ENCODE data around the gene C6orf132. TPM values are rescaled to one million over a fixed set of nuclear protein-coding genes. Genes with fewer than 3 reads are reported as not detected.
"Not testable (repeated sequence)": the region's sequence is repeated elsewhere in the genome, so short reads cannot be mapped to it uniquely, and the experiment has no call there.

The C6orf132 gene
- total RNA-seq, 1 experiment from 2014 or later, result 48.4 TPM

DNA sequence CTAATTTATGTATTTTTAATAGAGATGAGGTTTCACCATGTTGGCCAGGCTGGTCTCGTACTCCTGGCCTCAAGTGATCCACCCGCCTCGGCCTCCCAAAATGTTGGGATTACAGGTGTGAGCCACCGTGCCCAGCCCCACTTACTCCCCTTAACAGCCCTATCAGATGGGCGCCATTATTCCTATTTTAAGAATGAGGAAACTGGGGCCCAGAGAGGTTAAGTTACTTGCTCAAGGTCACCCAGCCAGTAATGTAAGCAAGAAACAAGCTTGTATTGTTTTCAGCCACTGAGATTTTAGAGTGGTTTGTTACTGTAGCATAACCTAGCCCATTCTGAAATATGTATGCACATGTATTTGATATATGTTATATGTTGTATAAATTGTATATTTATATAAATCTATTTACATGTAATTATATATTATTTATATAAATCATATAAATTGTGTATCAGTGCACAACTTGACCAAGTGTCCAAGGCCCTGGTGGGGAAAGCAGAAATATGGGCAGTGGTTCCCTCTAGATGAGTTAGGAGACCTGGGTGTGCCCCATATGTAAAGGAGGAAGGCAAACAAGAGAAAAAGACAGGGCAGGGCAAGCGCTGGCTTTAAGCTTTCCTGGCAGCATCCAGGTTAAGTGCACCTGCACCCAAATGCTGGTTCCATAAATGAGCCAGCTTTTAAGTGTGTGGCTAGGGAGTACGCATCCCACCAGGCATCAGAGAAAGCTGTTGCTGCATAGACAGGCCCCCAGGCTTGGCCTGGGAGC lies 29.6 kb upstream of the C6orf132 start:
- Histone ChIP-seq H3K79me2 (ENCODE audit: insufficient read depth, low read length) (no peaks in the 10 kb centered on the region), H4K8ac (replicated peaks; ENCODE audit: insufficient read length, low read depth, low read length) (no peak overlapping the region), H3K27ac (ENCODE audit: insufficient read length, low read depth, low read length) (no peak overlapping the region), H2BK120ac (ENCODE audit: low read depth, low read length, poor library complexity, severe bottlenecking) (no peak overlapping the region), H3K18ac (ENCODE audit: insufficient read length, low read depth, low read length) (no peak overlapping the region), H2BK15ac (ENCODE audit: low read depth, low read length) (no peak overlapping the region), H2BK20ac (ENCODE audit: low read depth, low read length, poor library complexity, severe bottlenecking) (no peak overlapping the region), H2BK12ac (ENCODE audit: insufficient read length, low read depth, low read length) (no peak overlapping the region), H3K4me2 (ENCODE audit: insufficient read depth, insufficient read length, low read length) (no peak overlapping the region), H3K4me1 (ENCODE audit: insufficient read depth, low read length) (no peaks in the 10 kb centered on the region; the same call in 1 of the 2 replicates), H3K14ac (ENCODE audit: insufficient read depth, low read length) (no peak overlapping the region), H3K27me3 (ENCODE audit: insufficient read depth, low read length) (no peaks in the 10 kb centered on the region), H3K79me1 (ENCODE audit: insufficient read depth, low read depth, low read length, poor library complexity, severe bottlenecking) (no peaks in the 10 kb centered on the region), H2AFZ (ENCODE audit: low read length) (no peak overlapping the region), H3K9me3 (ENCODE audit: control insufficient read depth, low read depth, low read length) (no peaks in the 10 kb centered on the region), H2BK5ac (ENCODE audit: insufficient read length, low read length) (no peak overlapping the region), H3K4ac (ENCODE audit: low read depth, low read length) (no peak overlapping the region), H4K20me1 (ENCODE audit: control insufficient read depth, insufficient read depth, insufficient read length) (no peaks in the 10 kb centered on the region), H3K9ac (ENCODE audit: extremely low read depth, insufficient read length, low read length) (no peak overlapping the region), H3T11ph (ENCODE audit: low read length) (no peak overlapping the region), H4K91ac (ENCODE audit: insufficient read length, low read depth, low read length) (no peak overlapping the region), H3K23me2 (ENCODE audit: insufficient read length, low read depth, low read length, poor library complexity, severe bottlenecking) (no peaks in the 10 kb centered on the region), H3K23ac (ENCODE audit: insufficient read length, low read depth, low read length) (no peak overlapping the region), H3K56ac (ENCODE audit: insufficient read length, low read depth, low read length) (no peak overlapping the region), H4K5ac (ENCODE audit: insufficient read length, low read depth, low read length) (no peak overlapping the region), H2AK5ac (ENCODE audit: insufficient read length, low read length) (no peak overlapping the region)
- peaks cover 6% of the 10 kb centered on the region for H3K27me3 Mint-ChIP-seq (ENCODE audit: low read depth)
- DNase-seq, result no peak
- H3K9me3 Mint-ChIP-seq, result no peaks in the 10 kb centered on the region; a peak in 2 of 5 replicates
- TF ChIP-seq, protein P1, sequence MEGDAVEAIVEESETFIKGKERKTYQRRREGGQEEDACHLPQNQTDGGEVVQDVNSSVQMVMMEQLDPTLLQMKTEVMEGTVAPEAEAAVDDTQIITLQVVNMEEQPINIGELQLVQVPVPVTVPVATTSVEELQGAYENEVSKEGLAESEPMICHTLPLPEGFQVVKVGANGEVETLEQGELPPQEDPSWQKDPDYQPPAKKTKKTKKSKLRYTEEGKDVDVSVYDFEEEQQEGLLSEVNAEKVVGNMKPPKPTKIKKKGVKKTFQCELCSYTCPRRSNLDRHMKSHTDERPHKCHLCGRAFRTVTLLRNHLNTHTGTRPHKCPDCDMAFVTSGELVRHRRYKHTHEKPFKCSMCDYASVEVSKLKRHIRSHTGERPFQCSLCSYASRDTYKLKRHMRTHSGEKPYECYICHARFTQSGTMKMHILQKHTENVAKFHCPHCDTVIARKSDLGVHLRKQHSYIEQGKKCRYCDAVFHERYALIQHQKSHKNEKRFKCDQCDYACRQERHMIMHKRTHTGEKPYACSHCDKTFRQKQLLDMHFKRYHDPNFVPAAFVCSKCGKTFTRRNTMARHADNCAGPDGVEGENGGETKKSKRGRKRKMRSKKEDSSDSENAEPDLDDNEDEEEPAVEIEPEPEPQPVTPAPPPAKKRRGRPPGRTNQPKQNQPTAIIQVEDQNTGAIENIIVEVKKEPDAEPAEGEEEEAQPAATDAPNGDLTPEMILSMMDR (conservative IDR thresholded peaks at IDR 0.05), result no peak
- no peak overlapping the region for H3K4me3 Mint-ChIP-seq
- no peaks in the 10 kb centered on the region; a peak in 1 of 7 replicates for H3K36me3 Mint-ChIP-seq (ENCODE audit: insufficient read depth in 1 of 3, low read depth in 3 of 3)
- no peak overlapping the region for H3K27ac Mint-ChIP-seq
- H3K4me1 Mint-ChIP-seq, result peaks cover 28 to 44% of the 10 kb centered on the region in 2 experiments
- whole genome bisulfite sequencing (ENCODE audit: extremely low coverage, insufficient read length, low lambda C conversion rate), result no CpG with 5 or more reads among the region's 7 CpGs

DNA sequence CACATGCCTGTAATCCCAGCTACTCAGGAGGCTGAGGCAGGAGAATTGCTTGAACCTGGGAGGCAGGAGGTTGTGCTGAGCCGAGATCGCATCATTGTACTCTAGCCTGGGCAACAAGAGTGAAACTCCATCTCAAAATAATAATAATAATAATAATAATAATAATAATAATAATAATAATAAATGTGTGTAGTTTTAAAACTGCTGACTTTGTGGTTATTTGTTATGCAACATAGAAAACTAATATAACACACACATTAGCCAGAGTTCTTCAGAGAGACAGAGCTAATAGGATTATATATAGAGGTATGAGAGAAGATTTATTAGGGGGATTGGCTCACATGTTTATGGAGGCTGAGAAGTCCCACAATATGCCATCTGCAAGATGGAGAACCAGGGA lies 27.4 kb upstream of the C6orf132 start:
- not testable (repeated sequence) for H3K27me3 ChIP-seq (ENCODE audit: insufficient read depth, low read length); H3K23ac ChIP-seq (ENCODE audit: insufficient read length, low read depth, low read length); H2BK20ac ChIP-seq (ENCODE audit: low read depth, low read length, poor library complexity, severe bottlenecking); H2BK15ac ChIP-seq (ENCODE audit: low read depth, low read length); H3K4ac ChIP-seq (ENCODE audit: low read depth, low read length); H3K4me1 ChIP-seq (ENCODE audit: insufficient read depth, low read length); H3K23me2 ChIP-seq (ENCODE audit: insufficient read length, low read depth, low read length, poor library complexity, severe bottlenecking); H2BK120ac ChIP-seq (ENCODE audit: low read depth, low read length, poor library complexity, severe bottlenecking); H3K79me1 ChIP-seq (ENCODE audit: insufficient read depth, low read depth, low read length, poor library complexity, severe bottlenecking); H2AFZ ChIP-seq (ENCODE audit: low read length); H3K18ac ChIP-seq (ENCODE audit: insufficient read length, low read depth, low read length); H3K9me3 ChIP-seq (ENCODE audit: control insufficient read depth, low read depth, low read length); H3K79me2 ChIP-seq (ENCODE audit: insufficient read depth, low read length); H3K9ac ChIP-seq (ENCODE audit: extremely low read depth, insufficient read length, low read length); H3K4me2 ChIP-seq (ENCODE audit: insufficient read depth, insufficient read length, low read length); H3K9me3 Mint-ChIP-seq; H3T11ph ChIP-seq (ENCODE audit: low read length); DNase-seq; H2AK5ac ChIP-seq (ENCODE audit: insufficient read length, low read length); H3K27ac Mint-ChIP-seq; H3K27me3 Mint-ChIP-seq (ENCODE audit: low read depth); H2BK12ac ChIP-seq (ENCODE audit: insufficient read length, low read depth, low read length); H3K27ac ChIP-seq (ENCODE audit: insufficient read length, low read depth, low read length); H2BK5ac ChIP-seq (ENCODE audit: insufficient read length, low read length); H4K8ac ChIP-seq (replicated peaks; ENCODE audit: insufficient read length, low read depth, low read length); H3K4me3 Mint-ChIP-seq; H4K5ac ChIP-seq (ENCODE audit: insufficient read length, low read depth, low read length); H4K91ac ChIP-seq (ENCODE audit: insufficient read length, low read depth, low read length); H4K20me1 ChIP-seq (ENCODE audit: control insufficient read depth, insufficient read depth, insufficient read length); H3K36me3 Mint-ChIP-seq (ENCODE audit: insufficient read depth in 1 of 3, low read depth in 3 of 3); H3K14ac ChIP-seq (ENCODE audit: insufficient read depth, low read length); H3K56ac ChIP-seq (ENCODE audit: insufficient read length, low read depth, low read length)
- peaks cover 30 to 44% of the 10 kb centered on the region in 2 experiments for H3K4me1 Mint-ChIP-seq
- no CpG with 5 or more reads among the region's 2 CpGs for WGBS (ENCODE audit: extremely low coverage, insufficient read length, low lambda C conversion rate)
